Stomach (tissue), 19 donors: ENCODE data around the gene CLCN1. TPM values are rescaled to one million over a fixed set of nuclear protein-coding genes. Genes with fewer than 3 reads are reported as not detected.

Experiments
- DNase-seq, 2 donors: peaks; one replicate each; pipeline versions ENCODE4 v3.0.0 to v3.0.0-alpha.2; 2013 to 2019
- H3K27ac ChIP-seq, 5 donors: fragments of 200-600 bp in 4 of 5; sonication (generic) in 4 of 5; one replicate each; pipeline ENCODE4 v1.5.1; 2013 to 2019; ENCODE audit warnings: mild to moderate bottlenecking in 1 of 5, moderate library complexity in 1 of 5
- H3K27me3 ChIP-seq, 3 donors: fragments of 200-600 bp; sonication (generic); one replicate each; pipeline ENCODE4 v1.5.1; 2017 to 2019; ENCODE audit warnings: mixed run types in 1 of 3
- H3K36me3 ChIP-seq, 4 donors: fragments of 200-600 bp; sonication (generic); 1 replicate in 3 of 4; 2 replicates in 1 of 4; pipeline ENCODE4 v1.5.1; 2016 to 2019
- H3K4me1 ChIP-seq, 4 donors: fragments of 200-600 bp; sonication (generic); one replicate each; pipeline ENCODE4 v1.5.1; 2016 to 2019
- H3K4me3 ChIP-seq, 4 donors: fragments of 200-600 bp; sonication (generic) in 3 of 4; one replicate each; pipeline ENCODE4 v1.5.1; 2016 to 2019; ENCODE audit warnings: mild to moderate bottlenecking in 1 of 4
- H3K9me3 ChIP-seq, 4 donors: fragments of 200-600 bp; sonication (generic); one replicate each; pipeline ENCODE4 v1.5.1; 2016 to 2019
- CTCF ChIP-seq, 7 experiments: fragments of 450-650 bp in 4 of 7; fragments of 200-600 bp in 3 of 7; sonication (generic) in 3 of 7; IDR thresholded peaks; one replicate each; pipeline ENCODE4 v1.5.1; 2016 to 2019; ENCODE audit warnings: antibody characterized with exemption in 7 of 7, control low read depth in 2 of 7, mild to moderate bottlenecking in 1 of 7
- EP300 ChIP-seq: sonication (generic); formaldehyde crosslinking; IDR thresholded peaks from one replicate; pipeline ENCODE4 v1.6.1; 2017; ENCODE audit warnings: antibody characterized with exemption
- POLR2A ChIP-seq, 4 donors: fragments of 450-650 bp; IDR thresholded peaks; one replicate each; pipeline ENCODE4 v1.6.1; 2016; ENCODE audit warnings: antibody characterized with exemption in 4 of 4, control low read depth in 2 of 4, mild to moderate bottlenecking in 1 of 4, moderate library complexity in 1 of 4
- POLR2AphosphoS5 ChIP-seq, 3 donors: sonication (generic); formaldehyde crosslinking; IDR thresholded peaks; one replicate each; pipeline ENCODE4 v1.6.1; 2016; ENCODE audit warnings: antibody characterized with exemption in 3 of 3
- WGBS, 5 donors: extraction: QIAGEN DNeasy Blood & Tissue Kit in 3 of 5; methylation state at CpG; one replicate each; pipeline versions ENCODE4 v1.1.5 to v1.1.7; 2013 to 2018; 5-methylcytosine and 5-hydroxymethylcytosine counted together
- intact Hi-C: fragments of 100-400 bp; cut with DNase I; formaldehyde crosslinking; loops from one replicate; pipeline ENCODE4 v1.15.1; 2023; ENCODE audit warnings: low total_unique reads
- long read RNA-seq, 10 donors: transcript quantifications; one replicate each; lab custom pipeline, GENCODE V29; 2026
- polyA plus RNA-seq, 3 donors: library from polyadenylated mRNA; stranded (reverse); fragments of 200-250 nt; gene quantifications; one replicate each; pipeline ENCODE4 v1.2.3, GENCODE V29; 2013
- total RNA-seq, 5 donors: library from RNA; depleted of rRNA; stranded (reverse); fragments of >200 nt; gene quantifications; one replicate each; pipeline versions ENCODE4 v1.1.0 to v1.2.3, GENCODE V29; 2014 to 2016
- donor health status: healthy with polysubstance abuse.
- donor health status: Bipolar disorder and iron deficiency.
- donor health status: healthy.

The CLCN1 gene
- total RNA-seq (not detected), polyA plus RNA-seq (under 1 TPM in 1 of 3 donors, not detected in 2; 0.28 TPM)
- long read RNA-seq, donor 1, result 0 reads
- long read RNA-seq, donor 2, result 0 reads
- long read RNA-seq, donor 3, result 0 reads
- long read RNA-seq, donor 4, result 0 reads
- long read RNA-seq, donor 5, result 0 reads
- long read RNA-seq, donor 6, result 0 reads
- long read RNA-seq, donor 7, result 0 reads
- long read RNA-seq, donor 8, result 0 reads
- long read RNA-seq, donor 9, result 0 reads
- long read RNA-seq, donor 10, result 0 reads

GRCh38 chr7:143315776-143316175 is at the start of gene CLCN1:
Gene CLCN1 (plus strand): TSS chr7:143316111. CDS start chr7:143316213, 102 bp downstream.
- no peak for DNase-seq
- H3K4me1 ChIP-seq, result no peaks in the 10 kb centered on the region
- intact Hi-C loops, result no loop called here
- 82 to 92% (median 85%) methylated on average over 4 to 5 of the region's 5 CpGs for WGBS, 5 donors
- TF ChIP-seq EP300, result no peak
- no peak within 1 kb of the TSS for H3K27ac ChIP-seq
- H3K36me3 ChIP-seq, result no peaks in the 10 kb centered on the region
- H3K27me3 ChIP-seq, result no peaks in the 10 kb centered on the region
- no peaks in the 10 kb centered on the region for H3K9me3 ChIP-seq
- H3K4me3 ChIP-seq, result no peak within 1 kb of the TSS

GRCh38 chr7:143269251-143269650 is 46.7 kb upstream of the CLCN1 start:
- no peak overlapping the region for H3K27ac ChIP-seq
- DNase-seq, result no peak
- 69 to 76% (median 72%) methylated on average over 5 of the region's 5 CpGs for WGBS, 5 donors

GRCh38 chr7:143271240-143271639 is 44.7 kb upstream of the CLCN1 start:
- Histone ChIP-seq H3K9me3 (no peaks in the 10 kb centered on the region), H3K27me3 (no peaks in the 10 kb centered on the region), H3K27ac (no peak overlapping the region), H3K4me3 (no peak overlapping the region), H3K4me1 (no peaks in the 10 kb centered on the region), H3K36me3 (peaks cover 23 to 42% (median 39%) of the 10 kb centered on the region in 4 donors)
- DNase-seq, result no peak
- 87 to 92% (median 90%) methylated on average over 1 of the region's 1 CpG for WGBS, 5 donors
- intact Hi-C loops, result no loop called here
- TF ChIP-seq POLR2A (IDR thresholded peaks at IDR 0.05) (no peak), EP300 (no peak)

More at GRCh38 chr7:143269251-143269650, 46.7 kb upstream of the CLCN1 start:
- no peaks in the 10 kb centered on the region for H3K27me3 ChIP-seq
- intact Hi-C loops, result no loop called here
- no peaks in the 10 kb centered on the region for H3K9me3 ChIP-seq
- no peak overlapping the region for H3K4me3 ChIP-seq
- peaks cover 26 to 53% (median 42%) of the 10 kb centered on the region in 4 donors for H3K36me3 ChIP-seq
- peaks cover 10 to 14% (median 14%) of the 10 kb centered on the region in 4 donors for H3K4me1 ChIP-seq
- TF ChIP-seq POLR2AphosphoS5 (IDR thresholded peaks at IDR 0.05) (no peak), EP300 (no peak), POLR2A (IDR thresholded peaks at IDR 0.05) (no peak), CTCF (IDR thresholded peaks at IDR 0.05) (no peak)

- Histone ChIP-seq H3K27me3 (no peaks in the 10 kb centered on the region), H3K9me3 (no peaks in the 10 kb centered on the region), H3K27ac (no peak overlapping the region), H3K4me3 (no peak overlapping the region), H3K4me1 (no peaks in the 10 kb centered on the region), H3K36me3 (peaks cover 14 to 27% (median 26%) of the 10 kb centered on the region in 4 donors)
- no peak for TF ChIP-seq EP300
- no peak for TF ChIP-seq POLR2A (IDR thresholded peaks at IDR 0.05)
- intact Hi-C loops, result no loop called here
- no peak for DNase-seq
- 89 to 97% (median 94%) methylated on average over 2 of the region's 2 CpGs for WGBS, 5 donors
Measured at GRCh38 chr7:143272871-143273270, 43.0 kb upstream of the CLCN1 start.

- H3K36me3 ChIP-seq, result no peaks in the 10 kb centered on the region
- TF ChIP-seq EP300, result no peak
- no peaks in the 10 kb centered on the region for H3K27me3 ChIP-seq
- no peaks in the 10 kb centered on the region for H3K9me3 ChIP-seq
- peak overlapping the region in 4 of 5 donors; percentile 41 to 73 (median 61) for H3K27ac ChIP-seq
- WGBS, 5 donors, result 19 to 35% (median 21%) methylated on average over 8 of the region's 8 CpGs
- peaks cover 8 to 26% (median 18%) of the 10 kb centered on the region in 4 donors for H3K4me1 ChIP-seq
- intact Hi-C loops, result no loop called here
- DNase-seq, result peak in 1 of 2 donors; percentile 87
- H3K4me3 ChIP-seq, result no peak overlapping the region
Measured at GRCh38 chr7:143279186-143280098, 36.5 kb upstream of the CLCN1 start.

- H3K27ac ChIP-seq, result peak overlapping the region in 4 of 5 donors; percentile 41 to 73 (median 61)
- peaks cover 8 to 27% (median 20%) of the 10 kb centered on the region in 4 donors for H3K4me1 ChIP-seq
- intact Hi-C loops, result no loop called here
- H3K27me3 ChIP-seq, result no peaks in the 10 kb centered on the region
- H3K9me3 ChIP-seq, result no peaks in the 10 kb centered on the region
- WGBS, 5 donors, result 19 to 50% (median 38%) methylated on average over 1 of the region's 1 CpG
- H3K36me3 ChIP-seq, result no peaks in the 10 kb centered on the region
- DNase-seq, result no peak
- TF ChIP-seq EP300, result no peak
- TF ChIP-seq POLR2AphosphoS5 (IDR thresholded peaks at IDR 0.05), result no peak
- no peak for TF ChIP-seq CTCF (IDR thresholded peaks at IDR 0.05)
- TF ChIP-seq POLR2A (IDR thresholded peaks at IDR 0.05), result no peak
- H3K4me3 ChIP-seq, result no peak overlapping the region
Measured at GRCh38 chr7:143280160-143280559, 35.8 kb upstream of the CLCN1 start.
